SK-N-MC (cell line): ENCODE data around the gene DCUN1D2.

ENCODE experiments used
- DNase-seq: peaks from one replicate; pipeline ENCODE4 v3.0.0-alpha.2; 2011; ENCODE audit warnings: low read depth, low spot score
- H3K27ac ChIP-seq: fragments of 200-600 bp; sonication (generic); 2 replicates; pipeline ENCODE4 v1.5.1; 2016; ENCODE audit warnings: mixed run types
- H3K36me3 ChIP-seq: fragments of 200-600 bp; sonication (generic); 2 replicates; pipeline ENCODE4 v1.6.1; 2017; ENCODE audit warnings: antibody characterized with exemption, low read length, mixed read lengths; ENCODE audit not compliant: insufficient read depth
- H3K4me3 ChIP-seq: fragments of 200-600 bp; sonication (generic); 2 replicates; pipeline ENCODE4 v1.5.1; 2016
- H3K9ac ChIP-seq: fragments of 200-600 bp; sonication (generic); 2 replicates; pipeline ENCODE4 v1.8.0; 2017; ENCODE audit warnings: mixed run types, mixed read lengths; ENCODE audit not compliant: insufficient read length
- H3K9me3 ChIP-seq: fragments of 200-600 bp; sonication (generic); 2 replicates; pipeline ENCODE4 v1.6.1; 2017; ENCODE audit warnings: low read depth, mild to moderate bottlenecking, antibody characterized with exemption, low read length, moderate library complexity, mixed read lengths
- EZH2 ChIP-seq: fragments of 200-600 bp; sonication (generic); IDR thresholded peaks from one replicate; pipeline ENCODE4 v1.6.1; 2017; ENCODE audit warnings: antibody characterized with exemption
- FOXP2 ChIP-seq: optimal IDR thresholded peaks from 2 replicates; pipeline ENCODE3; 2011; ENCODE audit warnings: mild to moderate bottlenecking, moderate library complexity; ENCODE audit not compliant: insufficient read depth; ENCODE audit errors: extremely low read length, control extremely low read depth
- POLR2AphosphoS5 ChIP-seq: IDR thresholded peaks from 2 replicates; pipeline ENCODE4 v1.6.1; 2012; ENCODE audit warnings: mild to moderate bottlenecking, low read depth, low read length, borderline replicate concordance

DCUN1D2 gene

DNA sequence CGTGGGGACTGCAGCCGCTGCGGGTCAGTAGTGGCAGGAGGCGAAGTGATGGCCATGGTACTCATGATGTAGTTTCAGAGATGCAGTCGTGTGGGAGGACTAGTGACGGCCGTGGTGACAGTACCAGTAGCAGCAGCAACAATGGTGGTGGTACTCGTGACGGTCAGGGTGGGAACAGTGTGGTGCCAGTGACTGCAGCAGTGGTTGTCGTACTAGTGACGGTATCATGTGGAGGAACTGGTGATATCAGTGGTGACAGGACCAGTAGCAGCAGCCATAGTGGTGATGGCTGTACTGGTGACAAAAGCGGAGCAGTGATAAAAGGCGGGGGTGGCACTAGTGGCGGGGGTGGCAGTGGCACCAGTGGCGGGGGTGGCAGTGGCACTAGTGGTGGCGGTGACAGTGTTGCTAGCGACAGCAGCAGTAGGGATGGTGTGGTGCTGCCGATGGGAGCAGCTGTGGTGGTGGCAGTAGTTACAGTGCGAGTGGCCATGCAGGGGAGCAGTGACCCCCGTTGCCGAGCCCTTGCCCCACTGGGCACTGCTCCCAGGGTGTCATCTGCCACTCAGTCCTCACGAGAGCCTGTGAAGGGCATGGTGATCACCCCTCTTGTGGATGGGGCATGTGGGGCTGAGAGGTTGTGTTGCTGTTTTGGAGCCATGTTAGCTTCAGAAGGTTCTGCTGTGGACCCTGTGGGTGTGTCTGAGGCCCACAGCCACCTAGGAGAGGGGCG is 60.0 kb downstream of the DCUN1D2 start:
- no peak overlapping the region for H3K9ac ChIP-seq
- H3K9me3 ChIP-seq = no peaks in the 10 kb centered on the region
- H3K36me3 ChIP-seq = no peaks in the 10 kb centered on the region
- H3K27ac ChIP-seq = no peak overlapping the region
- DNase-seq = no peak
- TF ChIP-seq FOXP2 (no peak), EZH2 (no peak), POLR2AphosphoS5 (no peak)
- no peak overlapping the region for H3K4me3 ChIP-seq

DNA sequence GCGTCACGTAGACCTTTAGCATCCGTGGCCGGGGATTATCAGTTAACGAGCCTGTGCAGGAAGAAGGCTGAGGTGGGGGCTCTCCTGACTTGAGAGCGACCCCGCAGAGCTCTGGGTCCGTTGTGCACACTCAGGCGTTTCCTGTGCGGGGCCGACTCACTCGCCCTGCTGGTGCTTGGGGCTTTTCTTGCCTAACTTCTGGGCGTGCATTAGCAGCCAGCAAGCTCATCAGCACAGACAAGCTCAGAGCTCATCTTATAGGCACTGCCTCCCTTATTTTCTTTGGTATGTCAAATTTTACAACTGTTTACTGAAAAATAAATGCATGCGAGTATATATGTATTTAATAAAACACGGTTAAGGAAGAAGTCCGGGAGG is 60.9 kb downstream of the DCUN1D2 start:
- no peak for TF ChIP-seq POLR2AphosphoS5
- TF ChIP-seq FOXP2 = no peak
- TF ChIP-seq EZH2 = no peak
- Histone ChIP-seq H3K4me3 (no peak overlapping the region), H3K9ac (no peak overlapping the region), H3K9me3 (no peaks in the 10 kb centered on the region), H3K36me3 (no peaks in the 10 kb centered on the region), H3K27ac (no peak overlapping the region)
- DNase-seq = no peak

DNA sequence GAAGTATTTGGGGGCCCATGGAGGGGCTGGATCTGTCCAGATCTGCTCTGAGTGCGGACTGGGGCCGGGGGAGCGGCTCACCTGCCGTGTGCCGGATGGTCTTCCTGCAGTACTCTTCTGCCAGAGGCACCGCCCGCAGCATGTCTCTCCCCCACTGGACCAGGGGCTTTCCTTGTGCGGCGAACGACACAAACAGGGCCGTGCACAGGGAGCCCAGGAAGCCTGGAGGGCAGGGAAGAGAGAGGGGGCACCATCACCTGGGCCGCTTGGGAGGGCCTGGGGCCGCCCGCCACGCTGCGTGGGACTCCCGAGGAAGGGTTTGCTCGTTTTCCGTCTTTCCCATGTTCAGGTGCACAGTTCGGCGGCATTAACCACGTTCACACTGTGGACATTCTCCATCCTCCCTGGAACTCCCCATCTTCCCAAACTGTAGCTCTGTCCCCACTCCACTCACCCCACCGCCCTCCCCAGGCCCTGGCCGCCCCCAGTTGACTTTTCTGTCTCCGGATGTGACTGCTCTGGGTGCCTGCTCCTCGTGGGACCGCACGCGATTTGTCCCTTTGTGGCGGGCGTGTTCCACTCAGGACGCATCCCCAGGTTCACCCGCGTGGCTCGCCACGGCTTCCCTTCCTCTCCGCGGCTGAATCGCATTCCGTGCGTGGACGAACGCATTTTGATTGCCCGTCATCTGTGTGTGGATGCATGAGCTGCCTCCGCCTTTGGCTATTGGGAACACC is 61.5 kb downstream of the DCUN1D2 start:
- Histone ChIP-seq H3K9ac (no peak overlapping the region), H3K36me3 (no peaks in the 10 kb centered on the region), H3K4me3 (no peak overlapping the region), H3K27ac (peak overlapping the region; percentile 27), H3K9me3 (no peaks in the 10 kb centered on the region)
- no peak for DNase-seq
- TF ChIP-seq POLR2AphosphoS5 (no peak), EZH2 (no peak), FOXP2 (no peak)

DNA sequence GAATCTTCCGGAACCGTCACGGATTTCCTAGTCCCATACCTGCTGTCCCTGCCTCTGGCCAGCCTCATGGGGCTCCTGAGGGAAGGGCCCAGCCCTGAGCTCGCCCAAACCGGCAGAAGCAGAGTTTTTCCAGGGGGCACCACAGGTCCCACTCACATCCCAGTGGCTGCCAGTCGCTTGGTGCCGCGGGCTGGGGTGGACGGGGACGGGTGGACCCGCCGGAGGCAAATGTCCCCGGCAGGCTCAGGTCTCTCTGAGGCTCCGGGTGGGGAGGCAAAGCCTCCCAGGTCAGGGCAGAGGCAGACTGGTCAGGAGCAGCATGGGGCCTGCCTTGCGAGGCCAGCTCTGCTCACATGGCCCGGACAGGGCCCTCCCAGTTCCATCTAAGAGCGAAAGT is 62.0 kb downstream of the DCUN1D2 start:
- DNase-seq = no peak
- no peak overlapping the region for H3K9ac ChIP-seq
- peak overlapping the region; percentile 27 for H3K27ac ChIP-seq
- TF ChIP-seq FOXP2 = no peak
- no peak for TF ChIP-seq POLR2AphosphoS5
- TF ChIP-seq EZH2 = no peak
- H3K4me3 ChIP-seq = no peak overlapping the region
- no peaks in the 10 kb centered on the region for H3K9me3 ChIP-seq
- no peaks in the 10 kb centered on the region for H3K36me3 ChIP-seq

DNA sequence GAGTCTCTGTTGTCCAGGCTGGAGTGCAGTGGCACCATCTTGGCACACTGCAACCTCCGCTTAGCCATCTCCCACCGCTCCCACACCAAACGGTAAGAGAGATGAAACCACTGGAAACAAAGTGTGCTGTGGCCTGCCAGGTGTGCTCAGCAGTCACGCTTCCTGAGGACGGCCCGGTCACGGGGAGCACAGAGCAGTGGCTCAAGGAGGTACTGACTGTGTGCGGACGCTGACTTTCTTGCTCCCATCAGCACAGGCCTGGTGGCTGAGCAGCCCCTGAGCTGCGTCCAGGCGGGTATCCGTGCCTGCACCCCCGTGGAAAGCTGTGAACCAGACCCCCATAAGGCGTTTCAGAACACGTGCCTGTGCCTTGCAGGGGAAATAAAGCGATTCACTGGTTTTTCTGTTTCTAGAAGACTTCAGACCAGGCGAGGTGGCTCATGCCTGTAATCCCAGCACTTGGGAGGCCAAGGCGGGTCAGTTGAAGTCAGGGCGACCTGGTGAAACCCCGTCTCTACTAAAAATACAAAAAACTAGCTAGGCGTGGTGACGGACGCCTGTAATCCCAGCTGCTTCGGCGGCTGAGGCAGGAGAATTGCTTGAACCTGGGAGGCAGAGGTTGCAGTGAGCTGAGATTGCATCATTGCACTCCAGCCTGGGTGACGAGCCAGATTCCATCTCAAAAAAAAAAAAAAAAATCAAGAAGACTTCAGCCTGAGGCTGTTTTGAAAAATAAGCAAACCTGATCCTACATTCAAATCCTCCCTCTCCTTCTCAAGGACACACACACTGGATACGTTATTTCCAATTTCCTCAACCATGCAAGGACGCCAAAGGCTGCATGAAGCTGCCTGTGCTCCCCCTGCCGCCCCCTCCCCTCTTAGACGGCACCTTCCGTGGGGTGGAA is 62.7 kb downstream of the DCUN1D2 start:
- Histone ChIP-seq H3K36me3 (no peaks in the 10 kb centered on the region), H3K27ac (peak overlapping the region; percentile 79), H3K9ac (peak overlapping the region; percentile 45), H3K4me3 (no peak overlapping the region), H3K9me3 (no peaks in the 10 kb centered on the region)
- DNase-seq = no peak
- TF ChIP-seq EZH2 = no peak
- TF ChIP-seq POLR2AphosphoS5 = no peak
- TF ChIP-seq FOXP2 = no peak

DNA sequence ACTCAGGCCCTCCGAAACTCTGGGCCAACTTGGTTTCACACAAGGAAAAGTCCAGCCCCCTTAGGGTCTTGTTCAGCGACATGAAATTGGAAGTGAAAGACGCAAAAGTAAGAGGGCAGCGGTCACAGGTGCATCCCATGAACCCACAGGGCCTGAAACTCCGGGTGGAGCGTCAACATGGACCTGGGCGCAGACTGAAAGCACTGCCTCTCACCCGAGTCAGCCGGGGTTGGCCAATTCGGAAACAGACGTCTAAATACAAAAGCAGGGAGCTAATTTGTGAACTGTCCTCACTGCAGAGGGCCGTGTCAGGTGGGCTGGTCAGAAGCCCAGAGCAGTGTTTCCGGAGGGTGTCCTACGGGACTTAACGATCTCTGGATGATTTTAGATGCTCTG is 63.9 kb downstream of the DCUN1D2 start:
- Histone ChIP-seq H3K9me3 (no peaks in the 10 kb centered on the region), H3K9ac (no peak overlapping the region), H3K27ac (peak overlapping the region; percentile 47; the same call in 1 of the 2 replicates), H3K4me3 (no peak overlapping the region), H3K36me3 (no peaks in the 10 kb centered on the region)
- TF ChIP-seq FOXP2 (no peak), EZH2 (no peak), POLR2AphosphoS5 (no peak)
- DNase-seq = no peak

DNA sequence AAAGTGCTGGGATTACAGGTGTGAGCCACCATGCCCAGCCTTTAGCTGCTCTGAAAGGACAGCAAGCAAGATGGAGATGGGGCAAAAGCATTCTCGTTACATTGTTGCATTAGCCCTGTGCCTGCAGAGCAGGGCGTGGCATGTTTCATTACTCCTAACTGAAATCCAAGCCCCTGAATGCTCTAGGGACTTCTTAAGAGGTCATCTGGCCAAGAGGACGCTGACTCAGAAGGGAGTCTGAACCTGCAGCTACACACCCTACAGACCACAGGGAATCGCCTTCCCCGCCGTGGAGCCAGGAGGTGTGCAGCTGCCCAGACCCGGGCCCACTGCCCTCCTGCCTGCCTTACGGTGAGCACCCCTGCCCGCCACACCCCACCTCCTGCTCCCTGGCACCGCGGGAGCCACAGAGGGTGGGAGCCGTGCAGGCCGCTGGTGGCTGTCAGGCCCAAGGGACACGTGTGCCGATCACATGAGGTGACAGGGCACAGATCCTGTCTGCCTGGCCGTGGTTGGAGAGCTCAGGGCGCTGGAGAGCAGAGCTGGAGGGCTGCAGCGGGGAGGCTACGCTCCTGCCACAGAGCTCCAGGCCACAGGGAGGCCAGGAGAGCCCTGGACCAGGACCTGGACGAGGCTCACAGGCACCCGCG is 64.4 kb downstream of the DCUN1D2 start:
- DNase-seq = no peak
- H3K4me3 ChIP-seq = no peak overlapping the region
- H3K9ac ChIP-seq = no peak overlapping the region
- TF ChIP-seq FOXP2 (no peak), EZH2 (no peak), POLR2AphosphoS5 (no peak)
- no peak overlapping the region for H3K27ac ChIP-seq
- no peaks in the 10 kb centered on the region for H3K9me3 ChIP-seq
- no peaks in the 10 kb centered on the region for H3K36me3 ChIP-seq

DNA sequence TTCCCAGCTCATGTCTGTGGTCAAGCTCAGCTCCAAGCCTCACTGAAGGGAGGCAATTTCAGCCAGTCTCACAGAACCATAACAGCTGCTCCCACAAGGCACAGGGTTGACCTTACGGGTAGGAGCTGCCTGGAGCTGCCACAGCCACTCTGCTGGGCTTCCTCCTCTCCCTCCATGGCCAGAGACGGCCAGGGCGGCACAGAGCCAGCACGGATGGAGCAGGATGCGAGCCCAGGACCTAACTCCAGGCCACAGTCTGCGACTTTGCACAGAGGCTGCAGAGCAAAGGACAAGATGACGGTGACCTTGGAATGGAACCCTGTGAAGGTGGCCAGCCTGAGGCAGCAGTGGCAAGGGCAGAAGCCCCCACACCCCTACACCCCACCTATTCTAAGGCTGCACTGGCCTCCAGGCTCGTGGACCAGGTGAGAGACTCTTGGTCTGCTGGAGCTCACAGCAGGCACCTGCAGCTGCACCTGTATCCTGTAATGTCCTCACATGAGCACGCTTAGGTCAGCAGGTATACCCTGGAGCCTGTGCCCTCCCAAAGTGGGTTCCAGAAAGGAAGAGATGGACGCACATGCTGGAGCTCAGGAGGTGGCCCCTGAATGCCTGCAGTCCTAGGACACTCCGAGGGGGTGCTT is 66.9 kb downstream of the DCUN1D2 start:
- Histone ChIP-seq H3K27ac (no peak overlapping the region), H3K36me3 (no peaks in the 10 kb centered on the region), H3K9me3 (no peaks in the 10 kb centered on the region), H3K9ac (no peak overlapping the region), H3K4me3 (no peak overlapping the region)
- DNase-seq = no peak
- TF ChIP-seq FOXP2 (no peak), POLR2AphosphoS5 (no peak), EZH2 (no peak)
